Measurements from ENCODE around the gene CCPG1. TPM values are rescaled to one million over a fixed set of nuclear protein-coding genes. Genes with fewer than 3 reads are reported as not detected.

CCPG1 gene
- total and polyA plus RNA-seq, 10 of the 15 experiments (the other 5 are each of a cell fraction or from before 2014, with no cell fraction given): 5.1 to 15.8 (median 10.0) TPM

DNA sequence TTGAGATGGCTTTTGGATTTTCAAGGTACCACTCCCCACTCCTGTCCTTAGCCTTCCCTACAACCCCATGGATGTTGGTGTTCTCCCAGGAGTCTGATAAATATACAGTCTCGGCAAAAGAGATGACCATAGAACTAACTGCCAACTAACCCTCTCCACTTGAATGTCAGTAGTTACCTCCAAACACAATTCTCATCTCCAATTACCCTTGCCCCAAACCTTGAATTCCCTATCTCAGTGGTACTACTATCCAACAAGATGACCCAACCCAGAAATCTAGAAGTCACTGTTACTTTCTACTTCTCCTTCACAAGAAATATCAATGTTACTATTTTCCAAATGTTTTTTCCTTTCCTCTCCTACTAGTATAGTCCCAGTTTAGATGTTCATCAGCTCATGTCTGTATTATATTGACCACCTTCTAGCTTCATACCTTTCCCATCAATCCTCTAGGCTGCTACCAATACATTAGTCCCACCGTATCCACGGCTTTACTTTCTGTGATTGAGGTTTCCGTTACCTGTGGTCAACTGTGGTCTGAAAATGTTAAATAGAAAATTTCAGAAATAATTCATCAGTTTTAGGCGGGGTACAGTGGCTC lies 51.1 kb downstream of the CCPG1 start:
- intact Hi-C loops (cut with micrococcal nuclease; ENCODE audit: unreplicated experiment) (no loop called here), in situ Hi-C loops (cut with MboI) (no loop called here)
- SMC1A ChIA-PET (ENCODE audit: uncharacterized antibody, unreplicated experiment): interaction anchor here (1.1 kb wide), 1 partner anchor 15 kb away, joined by 3 read pairs; no protein-coding TSS in a partner anchor
- no peaks in the 10 kb centered on the region for H3K27me3 ChIP-seq (replicated peaks in 1 of 2; ENCODE audit: control insufficient read depth in 2 of 2, insufficient read depth in 2 of 2, low read length in 1 of 2)
- no peaks in the 10 kb centered on the region for H3K9me3 ChIP-seq (replicated peaks; ENCODE audit: control insufficient read depth, insufficient read depth, low read length)
- H3K4me3 ChIP-seq: no peak overlapping the region
- ATAC-seq (no peak), FAIRE-seq (no peak), DNase-seq (ENCODE audit: low read depth, low spot score) (no peak)
- no peak overlapping the region for H3K4me2 ChIP-seq (ENCODE audit: control insufficient read depth, insufficient read depth)
- H3K36me3 ChIP-seq (ENCODE audit: control insufficient read depth in 2 of 2, insufficient read depth in 2 of 2, low read length in 1 of 2): no peaks in the 10 kb centered on the region
- RAD21 ChIA-PET (ENCODE audit: unreplicated experiment): no interaction called here
- WGBS (ENCODE audit: insufficient coverage, insufficient replicate concordance, low lambda C conversion rate, missing lambda C conversion rate): 94% methylated on average over 5 of the region's 5 CpGs
- no TSS peak for BruUV-seq (replicated peaks)
- CTCF ChIA-PET: interaction anchor here (0.8 to 1.6 kb wide), 2 partner anchors 17 to 83 kb away, joined by 3 read pairs; no protein-coding TSS in a partner anchor
- POLR2A ChIA-PET: no interaction called here
- no peaks in the 10 kb centered on the region for H4K20me1 ChIP-seq (ENCODE audit: control insufficient read depth, insufficient read depth)
- H3K27ac ChIP-seq (ENCODE audit: control insufficient read depth, insufficient read depth): no peak overlapping the region
- no peaks in the 10 kb centered on the region for H3K4me1 ChIP-seq (ENCODE audit: control insufficient read depth, insufficient read depth, low read length)
- H3K9ac ChIP-seq (ENCODE audit: control insufficient read depth, insufficient read depth, low read length): no peak overlapping the region
- no peak overlapping the region for H2AFZ ChIP-seq (ENCODE audit: control insufficient read depth, low read depth, low read length)
- no peaks in the 10 kb centered on the region for H3K79me2 ChIP-seq (ENCODE audit: control insufficient read depth, insufficient read depth, low read length)
- TF ChIP-seq JUNB (IDR thresholded peaks at IDR 0.05): no peak
- no peak for TF ChIP-seq CBFB (IDR thresholded peaks at IDR 0.05; ENCODE audit: low read depth)
- TF ChIP-seq MTA3 (IDR thresholded peaks at IDR 0.05; ENCODE audit: borderline replicate concordance, low read length): no peak
- TF ChIP-seq NFYB (IDR thresholded peaks at IDR 0.05; ENCODE audit: insufficient read depth, low read depth, low read length): no peak
- TF ChIP-seq, protein P1, sequence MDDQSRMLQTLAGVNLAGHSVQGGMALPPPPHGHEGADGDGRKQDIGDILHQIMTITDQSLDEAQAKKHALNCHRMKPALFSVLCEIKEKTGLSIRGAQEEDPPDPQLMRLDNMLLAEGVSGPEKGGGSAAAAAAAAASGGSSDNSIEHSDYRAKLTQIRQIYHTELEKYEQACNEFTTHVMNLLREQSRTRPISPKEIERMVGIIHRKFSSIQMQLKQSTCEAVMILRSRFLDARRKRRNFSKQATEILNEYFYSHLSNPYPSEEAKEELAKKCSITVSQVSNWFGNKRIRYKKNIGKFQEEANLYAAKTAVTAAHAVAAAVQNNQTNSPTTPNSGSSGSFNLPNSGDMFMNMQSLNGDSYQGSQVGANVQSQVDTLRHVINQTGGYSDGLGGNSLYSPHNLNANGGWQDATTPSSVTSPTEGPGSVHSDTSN (IDR thresholded peaks at IDR 0.05; ENCODE audit: insufficient replicate concordance, low read depth, low read length): no peak
- TF ChIP-seq KAT2A (conservative IDR thresholded peaks at IDR 0.05; ENCODE audit: control insufficient read depth, low read depth, low read length): no peak
- TF ChIP-seq LARP7 (IDR thresholded peaks at IDR 0.05): no peak
- no peak for TF ChIP-seq CHD4 (IDR thresholded peaks at IDR 0.05)
- TF ChIP-seq, protein P2, sequence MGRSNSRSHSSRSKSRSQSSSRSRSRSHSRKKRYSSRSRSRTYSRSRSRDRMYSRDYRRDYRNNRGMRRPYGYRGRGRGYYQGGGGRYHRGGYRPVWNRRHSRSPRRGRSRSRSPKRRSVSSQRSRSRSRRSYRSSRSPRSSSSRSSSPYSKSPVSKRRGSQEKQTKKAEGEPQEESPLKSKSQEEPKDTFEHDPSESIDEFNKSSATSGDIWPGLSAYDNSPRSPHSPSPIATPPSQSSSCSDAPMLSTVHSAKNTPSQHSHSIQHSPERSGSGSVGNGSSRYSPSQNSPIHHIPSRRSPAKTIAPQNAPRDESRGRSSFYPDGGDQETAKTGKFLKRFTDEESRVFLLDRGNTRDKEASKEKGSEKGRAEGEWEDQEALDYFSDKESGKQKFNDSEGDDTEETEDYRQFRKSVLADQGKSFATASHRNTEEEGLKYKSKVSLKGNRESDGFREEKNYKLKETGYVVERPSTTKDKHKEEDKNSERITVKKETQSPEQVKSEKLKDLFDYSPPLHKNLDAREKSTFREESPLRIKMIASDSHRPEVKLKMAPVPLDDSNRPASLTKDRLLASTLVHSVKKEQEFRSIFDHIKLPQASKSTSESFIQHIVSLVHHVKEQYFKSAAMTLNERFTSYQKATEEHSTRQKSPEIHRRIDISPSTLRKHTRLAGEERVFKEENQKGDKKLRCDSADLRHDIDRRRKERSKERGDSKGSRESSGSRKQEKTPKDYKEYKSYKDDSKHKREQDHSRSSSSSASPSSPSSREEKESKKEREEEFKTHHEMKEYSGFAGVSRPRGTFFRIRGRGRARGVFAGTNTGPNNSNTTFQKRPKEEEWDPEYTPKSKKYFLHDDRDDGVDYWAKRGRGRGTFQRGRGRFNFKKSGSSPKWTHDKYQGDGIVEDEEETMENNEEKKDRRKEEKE (IDR thresholded peaks at IDR 0.05): no peak
- TF ChIP-seq, protein P3, sequence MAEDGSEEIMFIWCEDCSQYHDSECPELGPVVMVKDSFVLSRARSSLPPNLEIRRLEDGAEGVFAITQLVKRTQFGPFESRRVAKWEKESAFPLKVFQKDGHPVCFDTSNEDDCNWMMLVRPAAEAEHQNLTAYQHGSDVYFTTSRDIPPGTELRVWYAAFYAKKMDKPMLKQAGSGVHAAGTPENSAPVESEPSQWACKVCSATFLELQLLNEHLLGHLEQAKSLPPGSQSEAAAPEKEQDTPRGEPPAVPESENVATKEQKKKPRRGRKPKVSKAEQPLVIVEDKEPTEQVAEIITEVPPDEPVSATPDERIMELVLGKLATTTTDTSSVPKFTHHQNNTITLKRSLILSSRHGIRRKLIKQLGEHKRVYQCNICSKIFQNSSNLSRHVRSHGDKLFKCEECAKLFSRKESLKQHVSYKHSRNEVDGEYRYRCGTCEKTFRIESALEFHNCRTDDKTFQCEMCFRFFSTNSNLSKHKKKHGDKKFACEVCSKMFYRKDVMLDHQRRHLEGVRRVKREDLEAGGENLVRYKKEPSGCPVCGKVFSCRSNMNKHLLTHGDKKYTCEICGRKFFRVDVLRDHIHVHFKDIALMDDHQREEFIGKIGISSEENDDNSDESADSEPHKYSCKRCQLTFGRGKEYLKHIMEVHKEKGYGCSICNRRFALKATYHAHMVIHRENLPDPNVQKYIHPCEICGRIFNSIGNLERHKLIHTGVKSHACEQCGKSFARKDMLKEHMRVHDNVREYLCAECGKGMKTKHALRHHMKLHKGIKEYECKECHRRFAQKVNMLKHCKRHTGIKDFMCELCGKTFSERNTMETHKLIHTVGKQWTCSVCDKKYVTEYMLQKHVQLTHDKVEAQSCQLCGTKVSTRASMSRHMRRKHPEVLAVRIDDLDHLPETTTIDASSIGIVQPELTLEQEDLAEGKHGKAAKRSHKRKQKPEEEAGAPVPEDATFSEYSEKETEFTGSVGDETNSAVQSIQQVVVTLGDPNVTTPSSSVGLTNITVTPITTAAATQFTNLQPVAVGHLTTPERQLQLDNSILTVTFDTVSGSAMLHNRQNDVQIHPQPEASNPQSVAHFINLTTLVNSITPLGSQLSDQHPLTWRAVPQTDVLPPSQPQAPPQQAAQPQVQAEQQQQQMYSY (CRISPR knock-in tag; IDR thresholded peaks at IDR 0.05): no peak
- TF ChIP-seq, protein P4, sequence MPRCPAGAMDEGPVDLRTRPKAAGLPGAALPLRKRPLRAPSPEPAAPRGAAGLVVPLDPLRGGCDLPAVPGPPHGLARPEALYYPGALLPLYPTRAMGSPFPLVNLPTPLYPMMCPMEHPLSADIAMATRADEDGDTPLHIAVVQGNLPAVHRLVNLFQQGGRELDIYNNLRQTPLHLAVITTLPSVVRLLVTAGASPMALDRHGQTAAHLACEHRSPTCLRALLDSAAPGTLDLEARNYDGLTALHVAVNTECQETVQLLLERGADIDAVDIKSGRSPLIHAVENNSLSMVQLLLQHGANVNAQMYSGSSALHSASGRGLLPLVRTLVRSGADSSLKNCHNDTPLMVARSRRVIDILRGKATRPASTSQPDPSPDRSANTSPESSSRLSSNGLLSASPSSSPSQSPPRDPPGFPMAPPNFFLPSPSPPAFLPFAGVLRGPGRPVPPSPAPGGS (IDR thresholded peaks at IDR 0.05; ENCODE audit: borderline replicate concordance, insufficient read depth, low read depth, low read length, poor library complexity, severe bottlenecking): no peak
- TF ChIP-seq CREB1 (IDR thresholded peaks at IDR 0.05; ENCODE audit: low read depth): no peak
- no peak for TF ChIP-seq SREBF2 (IDR thresholded peaks at IDR 0.05; ENCODE audit: low read length)
- TF ChIP-seq MEF2A (IDR thresholded peaks at IDR 0.05; ENCODE audit: insufficient read depth, low read depth, low read length): no peak
- no peak for TF ChIP-seq CBX5 (IDR thresholded peaks at IDR 0.05; ENCODE audit: low read depth)
- TF ChIP-seq STAT3 (IDR thresholded peaks at IDR 0.05; ENCODE audit: low read depth, low read length): no peak

All from GM12878 (cell line).